Keratinocyte (primary cell): Measurements from ENCODE around the gene ACAP3.

Source experiments
- CTCF ChIP-seq, 3 experiments: IDR thresholded peaks in 1 of 3; conservative IDR thresholded peaks in 1 of 3; optimal IDR thresholded peaks in 1 of 3; 2 replicates in 2 of 3; 3 replicates in 1 of 3; pipeline versions ENCODE3 to v1.5.1; 2011; ENCODE audit warnings: low read length in 3 of 3, mild to moderate bottlenecking in 3 of 3, moderate library complexity in 2 of 3, control low read depth in 1 of 3, inconsistent platforms in 1 of 3; ENCODE audit not compliant: insufficient read depth in 2 of 3; ENCODE audit errors: extremely low read depth in 1 of 3
- EZH2 ChIP-seq: IDR thresholded peaks from one replicate; pipeline ENCODE4 v1.6.1; 2012; ENCODE audit warnings: inconsistent platforms, mild to moderate bottlenecking, low read length, moderate library complexity

- TF ChIP-seq CTCF (optimal IDR thresholded peaks at IDR 0.05 in 1 of 3, IDR thresholded peaks at IDR 0.05 in 1 of 3, conservative IDR thresholded peaks at IDR 0.05 in 1 of 3; ENCODE audit: extremely low read depth in 1 of 3, insufficient read depth in 2 of 3, low read length in 3 of 3) (no peak), EZH2 (no peak)
These were observed 33.9 kb upstream of the ACAP3 start for GRCh38 chr1:1341549-1342021.
